Panc1 (cell line): Measurements from ENCODE around the gene ATP11A. TPM values are rescaled to one million over a fixed set of nuclear protein-coding genes. Genes with fewer than 3 reads are reported as not detected.

Source experiments
- ATAC-seq: fragments of 200-7000 bp; cut with Tn5 transposase; 2 replicates; pipeline ENCODE4 v1.9.1; 2020; ENCODE audit warnings: mild to moderate bottlenecking, moderate library complexity
- BruUV-seq: library from RNA; stranded (reverse); fragments of 400-500 nt; replicated peaks from 2 replicates; lab custom pipeline; 2021; lab: Mats Ljungman, UMichigan
- CTCF ChIA-PET: fragments of 300-600 bp; sonication (Branson Sonifier 250); formaldehyde crosslinking; loops from one replicate; lab custom pipeline; 2022; ENCODE audit warnings: antibody characterized with exemption; lab: Charles Lee
- POLR2A ChIA-PET: fragments of 300-600 bp; sonication (Branson Sonifier 250); formaldehyde crosslinking; loops from one replicate; lab custom pipeline; 2022; ENCODE audit warnings: antibody characterized with exemption; lab: Charles Lee
- DNase-seq: peaks from one replicate; pipeline ENCODE4 v3.0.0-alpha.2; 2010; ENCODE audit warnings: low read depth, low spot score
- H3K27ac ChIP-seq: 2 replicates; pipeline ENCODE4 v1.5.1; 2011; ENCODE audit warnings: mild to moderate bottlenecking, low read length, inconsistent platforms
- H3K27me3 ChIP-seq: fragments of 200-500 bp; sonication (Bioruptor generic); 2 replicates; pipeline ENCODE4 v1.6.0; 2014; ENCODE audit warnings: low read length, inconsistent platforms; ENCODE audit not compliant: control insufficient read depth, insufficient read depth
- H3K36me3 ChIP-seq: fragments of 200-500 bp; sonication (Bioruptor generic); 2 replicates; pipeline ENCODE4 v1.5.1; 2014; ENCODE audit warnings: inconsistent platforms, mild to moderate bottlenecking, low read length, moderate library complexity; ENCODE audit not compliant: control insufficient read depth, insufficient read depth
- H3K4me1 ChIP-seq: 2 replicates; pipeline ENCODE4 v1.5.1; 2011; ENCODE audit warnings: inconsistent platforms, mild to moderate bottlenecking, low read length, moderate library complexity; ENCODE audit not compliant: control insufficient read depth, insufficient read depth
- H3K4me3 ChIP-seq, 2 experiments: 2 replicates each; pipeline ENCODE4 v1.5.1; 2011 to 2012; ENCODE audit warnings: low read depth in 2 of 2, low read length in 2 of 2, mild to moderate bottlenecking in 2 of 2, inconsistent platforms in 1 of 2, moderate library complexity in 1 of 2
- H3K9me3 ChIP-seq: fragments of 200-500 bp; sonication (Bioruptor generic); 2 replicates; pipeline ENCODE4 v1.5.1; 2014; ENCODE audit warnings: low read depth, mild to moderate bottlenecking, inconsistent platforms, low read length, moderate library complexity; ENCODE audit not compliant: control insufficient read depth, insufficient read depth
- CTCF ChIP-seq: fragments of 450-650 bp; IDR thresholded peaks from 2 replicates; pipeline ENCODE4 v1.5.1; 2017; ENCODE audit warnings: mild to moderate bottlenecking
- POLR2AphosphoS5 ChIP-seq: IDR thresholded peaks from 2 replicates; pipeline ENCODE4 v1.6.1; 2012; ENCODE audit warnings: mild to moderate bottlenecking, low read depth, low read length, moderate library complexity
- REST ChIP-seq, 2 experiments: IDR thresholded peaks; 2 replicates each; pipeline ENCODE4 v1.6.1; 2011 to 2012; ENCODE audit warnings: low read depth in 2 of 2, control low read depth in 1 of 2, low read length in 1 of 2, mild to moderate bottlenecking in 1 of 2, moderate library complexity in 1 of 2; ENCODE audit not compliant: insufficient read depth in 1 of 2
- SIN3A ChIP-seq: IDR thresholded peaks from 2 replicates; pipeline ENCODE4 v1.6.1; 2012; ENCODE audit warnings: low read depth, mild to moderate bottlenecking, low read length, moderate library complexity, borderline replicate concordance; ENCODE audit not compliant: insufficient read depth
- TCF7L2 ChIP-seq: IDR thresholded peaks from 2 replicates; pipeline ENCODE4 v1.6.1; 2011; ENCODE audit warnings: mild to moderate bottlenecking, low read depth, low read length, inconsistent platforms
- in situ Hi-C: cut with HindIII; loops from 2 replicates; pipeline ENCODE4 v1.10.0; 2016; ENCODE audit warnings: low sequenced_read_pairs, low pct_unique_long_range_greater_than_20kb
- intact Hi-C: fragments of 100-400 bp; cut with micrococcal nuclease; formaldehyde crosslinking; loops from one replicate; pipeline ENCODE4 v1.10.0; 2022; ENCODE audit not compliant: unreplicated experiment
- total RNA-seq: library from RNA; stranded (reverse); gene quantifications from one replicate; pipeline ENCODE4 v1.2.1, GENCODE V29; 2021; ENCODE audit not compliant: unreplicated experiment

The ATP11A gene
- total RNA-seq, 1 experiment from 2014 or later = 85.8 TPM

DNA sequence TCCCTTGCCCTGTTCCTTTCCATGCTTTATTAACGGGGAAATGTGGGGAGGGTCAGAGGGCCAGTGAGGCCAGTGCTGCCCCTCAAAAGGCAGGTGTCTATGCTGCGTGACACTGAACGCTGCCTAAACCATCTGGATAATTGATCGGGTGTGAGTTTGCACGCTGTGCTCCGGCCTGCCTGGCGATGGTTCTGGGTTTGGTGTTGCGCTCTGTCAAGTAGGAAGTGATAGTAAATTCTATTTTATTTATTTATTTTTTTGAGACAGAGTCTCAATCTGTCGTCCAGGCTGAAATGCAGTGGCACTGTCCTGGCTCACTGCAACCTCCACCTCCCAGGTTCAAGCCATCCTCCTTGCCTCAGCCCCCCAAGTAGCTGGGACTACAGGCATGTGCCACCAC lies 86.5 kb downstream of the ATP11A start:
- Histone ChIP-seq H3K4me1 (no peaks in the 10 kb centered on the region), H3K27me3 (no peaks in the 10 kb centered on the region), H3K4me3 (no peak overlapping the region), H3K9me3 (no peaks in the 10 kb centered on the region), H3K36me3 (no peaks in the 10 kb centered on the region), H3K27ac (no peak overlapping the region)
- ChIA-PET CTCF (no interaction called here), POLR2A (no interaction called here)
- intact Hi-C loops (no loop called here), in situ Hi-C loops (no loop called here)
- no TSS peak for BruUV-seq
- no peak for ATAC-seq
- TF ChIP-seq POLR2AphosphoS5 (no peak), CTCF (no peak), REST (IDR thresholded peaks at IDR 0.05; ENCODE audit: insufficient read depth in 1 of 2, low read depth in 2 of 2, low read length in 1 of 2) (no peak), TCF7L2 (no peak), SIN3A (no peak)
- no peak for DNase-seq

GRCh38 chr13:112776971-112777370 lies 87.1 kb downstream of the ATP11A start:
- in situ Hi-C loops = no loop called here
- H3K36me3 ChIP-seq = no peaks in the 10 kb centered on the region
- no peaks in the 10 kb centered on the region for H3K9me3 ChIP-seq
- CTCF ChIA-PET = no interaction called here
- intact Hi-C loops = no loop called here
- H3K4me1 ChIP-seq = no peaks in the 10 kb centered on the region
- H3K4me3 ChIP-seq = no peak overlapping the region
- no peaks in the 10 kb centered on the region for H3K27me3 ChIP-seq
- BruUV-seq = no TSS peak
- no peak overlapping the region for H3K27ac ChIP-seq
- ATAC-seq (no peak), DNase-seq (no peak)
- POLR2A ChIA-PET = no interaction called here
- TF ChIP-seq REST (IDR thresholded peaks at IDR 0.05; ENCODE audit: insufficient read depth in 1 of 2, low read depth in 2 of 2, low read length in 1 of 2) (no peak), TCF7L2 (no peak), SIN3A (no peak), POLR2AphosphoS5 (no peak), CTCF (no peak)
